HG03571 (cell line): ENCODE data around the gene KCNJ18.
"Not testable (repeated sequence)": the region's sequence is repeated elsewhere in the genome, so short reads cannot be mapped to it uniquely, and the experiment has no call there.

Experiments used
- ATAC-seq: cut with Tn5 transposase; IDR thresholded peaks from one replicate; pipeline ENCODE4 v1.9.1; 2021; ENCODE audit not compliant: unreplicated experiment

The KCNJ18 gene

GRCh38 chr17:21691883-21692703 is at the start of gene KCNJ18:
TSS of gene KCNJ18 (plus strand) at chr17:21692523. CDS start at chr17:21702787, 10,264 bp downstream.
- ATAC-seq: not testable (repeated sequence)

GRCh38 chr17:21648125-21648524 is 44.2 kb upstream of the KCNJ18 start:
- not testable (repeated sequence) for ATAC-seq

- not testable (repeated sequence) for ATAC-seq
These were observed 42.3 kb upstream of the KCNJ18 start for GRCh38 chr17:21650043-21650442.

- ATAC-seq: not testable (repeated sequence)
These were observed 40.3 kb upstream of the KCNJ18 start for GRCh38 chr17:21652049-21652448.

- not testable (repeated sequence) for ATAC-seq
These were observed 39.1 kb upstream of the KCNJ18 start for GRCh38 chr17:21653211-21653610.

- ATAC-seq: not testable (repeated sequence)
These were observed 35.6 kb upstream of the KCNJ18 start for GRCh38 chr17:21656518-21657309.

- not testable (repeated sequence) for ATAC-seq
These were observed 32.7 kb upstream of the KCNJ18 start for GRCh38 chr17:21659635-21660034.

- not testable (repeated sequence) for ATAC-seq
These were observed 30.9 kb upstream of the KCNJ18 start for GRCh38 chr17:21661455-21661854.

- ATAC-seq: not testable (repeated sequence)
These were observed 29.2 kb upstream of the KCNJ18 start for GRCh38 chr17:21663166-21663565.

- ATAC-seq: not testable (repeated sequence)
These were observed 28.5 kb upstream of the KCNJ18 start for GRCh38 chr17:21663614-21664474.

GRCh38 chr17:21665171-21665570 is 27.2 kb upstream of the KCNJ18 start:
- ATAC-seq: not testable (repeated sequence)

GRCh38 chr17:21665935-21666493 is 26.3 kb upstream of the KCNJ18 start:
- ATAC-seq: not testable (repeated sequence)

GRCh38 chr17:21666711-21667412 is 25.5 kb upstream of the KCNJ18 start:
- ATAC-seq: not testable (repeated sequence)

GRCh38 chr17:21667413-21668117 is 24.8 kb upstream of the KCNJ18 start:
- not testable (repeated sequence) for ATAC-seq

GRCh38 chr17:21668118-21668488 is 24.2 kb upstream of the KCNJ18 start:
- not testable (repeated sequence) for ATAC-seq

- not testable (repeated sequence) for ATAC-seq
These were observed 23.4 kb upstream of the KCNJ18 start for GRCh38 chr17:21668746-21669508.

GRCh38 chr17:21669616-21670360 is 22.5 kb upstream of the KCNJ18 start:
- ATAC-seq: not testable (repeated sequence)
